GM21360 (cell line): ENCODE measurements around the gene IFIT5.
"Not testable (repeated sequence)": the region's sequence is repeated elsewhere in the genome, so short reads cannot be mapped to it uniquely, and the experiment has no call there.

ENCODE experiments used
- ATAC-seq: cut with Tn5 transposase; IDR thresholded peaks from one replicate; pipeline ENCODE4 v1.9.1; 2021; ENCODE audit warnings: mild to moderate bottlenecking, moderate library complexity; ENCODE audit not compliant: unreplicated experiment

IFIT5 gene

GRCh38 chr10:89392974-89393373 is 21.4 kb upstream of the IFIT5 start:
- peak; percentile 37 for ATAC-seq

GRCh38 chr10:89393898-89394297 is 20.5 kb upstream of the IFIT5 start:
- ATAC-seq = no peak

- no peak for ATAC-seq
Observed at GRCh38 chr10:89395141-89395540, 19.2 kb upstream of the IFIT5 start.

GRCh38 chr10:89398003-89398749 is 16.2 kb upstream of the IFIT5 start:
- ATAC-seq = no peak

- ATAC-seq = no peak
Observed at GRCh38 chr10:89399956-89400355, 14.4 kb upstream of the IFIT5 start.

- ATAC-seq = no peak
Observed at GRCh38 chr10:89403043-89403442, 11.3 kb upstream of the IFIT5 start.

GRCh38 chr10:89404104-89405047 is 10.0 kb upstream of the IFIT5 start:
- ATAC-seq = no peak

- not testable (repeated sequence) for ATAC-seq
Observed at GRCh38 chr10:89406178-89406577, 8.2 kb upstream of the IFIT5 start.

GRCh38 chr10:89407792-89408191 is 6.6 kb upstream of the IFIT5 start:
- ATAC-seq = not testable (repeated sequence)

GRCh38 chr10:89409282-89409681 is 5.1 kb upstream of the IFIT5 start:
- not testable (repeated sequence) for ATAC-seq

GRCh38 chr10:89410551-89410950 is 3.8 kb upstream of the IFIT5 start:
- ATAC-seq = not testable (repeated sequence)

- ATAC-seq = not testable (repeated sequence)
Observed at GRCh38 chr10:89411135-89411534, 3.2 kb upstream of the IFIT5 start.

GRCh38 chr10:89412276-89412675 is 2.1 kb upstream of the IFIT5 start:
- ATAC-seq = not testable (repeated sequence)

- no peak for ATAC-seq
Observed at GRCh38 chr10:89413398-89413912, 913 bp upstream of the IFIT5 start.

GRCh38 chr10:89414879-89415821 is 782 bp downstream of the IFIT5 start:
- ATAC-seq = peak; percentile 30

- ATAC-seq = no peak
Observed at GRCh38 chr10:89416465-89416864, 2.1 kb downstream of the IFIT5 start.

- no peak for ATAC-seq
Observed at GRCh38 chr10:89419548-89419947, 5.2 kb downstream of the IFIT5 start.

- ATAC-seq = no peak
Observed at GRCh38 chr10:89421018-89421476, 6.7 kb downstream of the IFIT5 start.

GRCh38 chr10:89425000-89425399 is 10.6 kb downstream of the IFIT5 start:
- no peak for ATAC-seq

- ATAC-seq = no peak
Observed at GRCh38 chr10:89426230-89426868, 12.0 kb downstream of the IFIT5 start.
